Measurements from ENCODE around the gene DENND2A. TPM values are rescaled to one million over a fixed set of nuclear protein-coding genes. Genes with fewer than 3 reads are reported as not detected.

DENND2A gene
- polyA plus RNA-seq, 3 donors = not detected

DNA sequence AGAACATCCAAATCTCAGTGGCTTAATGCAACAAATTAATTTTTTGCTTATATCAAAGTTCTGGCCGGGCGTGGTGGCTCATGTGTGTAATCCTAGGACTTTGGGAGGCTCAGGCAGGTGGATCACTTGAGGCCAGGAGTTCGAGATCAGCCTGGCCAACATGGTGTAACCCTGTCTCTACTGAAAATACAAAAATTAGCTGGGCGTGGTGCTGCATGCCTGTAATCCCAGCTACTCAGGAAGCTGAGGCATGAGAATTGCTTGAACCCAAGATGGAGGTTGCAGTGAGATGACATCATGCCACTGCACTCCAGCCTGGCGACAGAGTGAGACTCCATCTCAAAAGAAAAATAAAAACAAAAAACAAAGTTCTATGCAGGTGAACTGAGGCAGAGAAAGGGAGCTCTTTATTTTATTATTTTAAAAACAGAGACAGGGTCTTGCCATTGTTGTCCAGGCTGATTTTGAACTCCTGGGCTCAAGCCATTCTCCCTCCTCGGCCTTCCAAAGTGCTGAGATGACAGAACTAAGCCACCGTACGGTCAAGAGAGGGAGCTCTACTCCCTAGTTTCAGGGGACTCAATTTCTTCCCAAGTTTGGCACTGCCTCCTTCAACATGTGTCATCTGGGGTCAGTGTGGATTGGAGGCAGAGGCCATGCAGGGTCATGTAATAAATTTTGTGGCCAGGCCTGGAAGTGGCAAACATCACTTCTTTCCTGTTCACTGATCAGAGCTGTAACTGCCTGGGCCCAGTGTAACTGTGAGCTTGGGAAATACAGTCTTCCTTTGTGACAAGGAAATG is 34.5 kb upstream of the DENND2A start:
- no peak overlapping the region for H3K4me3 ChIP-seq (replicated peaks in 1 of 3; ENCODE audit: low read depth in 2 of 3, low read length in 3 of 3)
- H3K9me3 Mint-ChIP-seq = no peaks in the 10 kb centered on the region
- H3K27me3 ChIP-seq (ENCODE audit: control insufficient read depth in 2 of 2, insufficient read depth in 2 of 2, low read length in 2 of 2) = no peaks in the 10 kb centered on the region
- peaks cover 42% of the 10 kb centered on the region for H3K4me1 Mint-ChIP-seq
- peaks cover 26 to 31% of the 10 kb centered on the region in 2 donors for H3K36me3 Mint-ChIP-seq
- WGBS (ENCODE audit: insufficient coverage) = 67% methylated on average over 4 of the region's 8 CpGs
- H3K27ac ChIP-seq (ENCODE audit: low read depth in 1 of 2, low read length in 2 of 2) = peak overlapping the region in 1 of 2 donors; percentile 70
- no peak overlapping the region for H2AFZ ChIP-seq (ENCODE audit: insufficient read depth, low read depth, low read length, poor library complexity, severe bottlenecking)
- peaks cover 2 to 5% (median 3%) of the 10 kb centered on the region in 3 donors for H3K27me3 Mint-ChIP-seq (ENCODE audit: low read depth in 3 of 3)
- no peaks in the 10 kb centered on the region for H4K20me1 ChIP-seq (ENCODE audit: insufficient read depth, low read length)
- peaks cover 42 to 49% of the 10 kb centered on the region in 2 donors for H3K4me1 ChIP-seq (ENCODE audit: control insufficient read depth in 1 of 2, insufficient read depth in 2 of 2, low read length in 2 of 2)
- peak; percentile 49 to 63 (median 56) for DNase-seq
- no peak overlapping the region for H3K9ac ChIP-seq (ENCODE audit: insufficient read depth, low read length, poor library complexity, severe bottlenecking)
- H3K4me3 Mint-ChIP-seq = peak overlapping the region; percentile 16 to 51
- no peaks in the 10 kb centered on the region for H3K9me3 ChIP-seq (replicated peaks in 1 of 2; ENCODE audit: control insufficient read depth in 1 of 2, insufficient read depth in 1 of 2, low read length in 2 of 2)
- H3K36me3 ChIP-seq (replicated peaks in 1 of 2; ENCODE audit: control insufficient read depth in 1 of 2, insufficient read depth in 2 of 2, low read length in 2 of 2) = peaks cover 15 to 27% of the 10 kb centered on the region in 2 donors
- peaks cover 7% of the 10 kb centered on the region for H3K79me2 ChIP-seq (ENCODE audit: insufficient read depth, low read length)
- no peak overlapping the region for H3K4me2 ChIP-seq (replicated peaks; ENCODE audit: extremely low read depth, low read length, poor library complexity, severe bottlenecking)
- peak overlapping the region; percentile 31 to 95 (median 81) for H3K27ac Mint-ChIP-seq
- TF ChIP-seq, protein P1, sequence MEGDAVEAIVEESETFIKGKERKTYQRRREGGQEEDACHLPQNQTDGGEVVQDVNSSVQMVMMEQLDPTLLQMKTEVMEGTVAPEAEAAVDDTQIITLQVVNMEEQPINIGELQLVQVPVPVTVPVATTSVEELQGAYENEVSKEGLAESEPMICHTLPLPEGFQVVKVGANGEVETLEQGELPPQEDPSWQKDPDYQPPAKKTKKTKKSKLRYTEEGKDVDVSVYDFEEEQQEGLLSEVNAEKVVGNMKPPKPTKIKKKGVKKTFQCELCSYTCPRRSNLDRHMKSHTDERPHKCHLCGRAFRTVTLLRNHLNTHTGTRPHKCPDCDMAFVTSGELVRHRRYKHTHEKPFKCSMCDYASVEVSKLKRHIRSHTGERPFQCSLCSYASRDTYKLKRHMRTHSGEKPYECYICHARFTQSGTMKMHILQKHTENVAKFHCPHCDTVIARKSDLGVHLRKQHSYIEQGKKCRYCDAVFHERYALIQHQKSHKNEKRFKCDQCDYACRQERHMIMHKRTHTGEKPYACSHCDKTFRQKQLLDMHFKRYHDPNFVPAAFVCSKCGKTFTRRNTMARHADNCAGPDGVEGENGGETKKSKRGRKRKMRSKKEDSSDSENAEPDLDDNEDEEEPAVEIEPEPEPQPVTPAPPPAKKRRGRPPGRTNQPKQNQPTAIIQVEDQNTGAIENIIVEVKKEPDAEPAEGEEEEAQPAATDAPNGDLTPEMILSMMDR (IDR thresholded peaks at IDR 0.05) = peak; percentile 53
- intact Hi-C loops (cut with micrococcal nuclease) = no loop called here

DNA sequence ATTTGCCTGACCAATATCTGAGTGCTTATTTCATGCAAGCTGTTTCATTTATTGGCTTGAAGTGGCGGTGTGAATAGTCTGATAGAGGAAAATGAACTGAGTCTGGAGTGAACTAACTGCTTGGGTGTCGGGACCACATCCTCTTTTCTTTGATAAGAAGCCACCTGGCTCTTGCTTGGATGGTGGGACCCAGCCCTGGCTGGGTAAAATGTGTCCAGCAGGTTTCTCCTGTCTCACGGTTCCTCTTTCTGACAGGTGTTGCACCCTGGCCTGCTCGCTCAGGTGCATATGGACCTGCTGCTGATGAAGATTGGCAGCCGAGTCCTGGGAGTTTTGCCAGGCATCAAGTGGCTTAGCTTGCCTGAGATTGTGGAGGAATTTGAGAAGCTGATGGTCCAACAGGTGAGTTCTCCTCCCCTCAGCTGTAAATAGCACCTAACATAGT is 33.8 kb upstream of the DENND2A start:
- H3K4me3 ChIP-seq (replicated peaks in 1 of 3; ENCODE audit: low read depth in 2 of 3, low read length in 3 of 3) = peak overlapping the region in 1 of 3 experiments; percentile 77
- H3K27me3 ChIP-seq (ENCODE audit: control insufficient read depth in 2 of 2, insufficient read depth in 2 of 2, low read length in 2 of 2) = no peaks in the 10 kb centered on the region
- Mint-ChIP-seq H3K27me3 (ENCODE audit: low read depth in 3 of 3) (peaks cover 2 to 5% (median 3%) of the 10 kb centered on the region in 3 donors), H3K4me1 (peaks cover 42% of the 10 kb centered on the region), H3K27ac (peak overlapping the region in 1 of 7 donors; percentile 12), H3K4me3 (peak overlapping the region; percentile 88 to 95), H3K36me3 (peaks cover 20 to 24% of the 10 kb centered on the region in 2 donors), H3K9me3 (peaks cover 0 to 2% (median 0%) of the 10 kb centered on the region in 7 donors)
- no peak overlapping the region for H3K9ac ChIP-seq (ENCODE audit: insufficient read depth, low read length, poor library complexity, severe bottlenecking)
- H3K4me2 ChIP-seq (replicated peaks; ENCODE audit: extremely low read depth, low read length, poor library complexity, severe bottlenecking) = peak overlapping the region; percentile 87
- 59% methylated on average over 4 of the region's 5 CpGs for WGBS (ENCODE audit: insufficient coverage)
- H3K36me3 ChIP-seq (replicated peaks in 1 of 2; ENCODE audit: control insufficient read depth in 1 of 2, insufficient read depth in 2 of 2, low read length in 2 of 2) = peaks cover 11 to 20% of the 10 kb centered on the region in 2 donors
- H3K79me2 ChIP-seq (ENCODE audit: insufficient read depth, low read length) = peaks cover 7% of the 10 kb centered on the region
- TF ChIP-seq, protein P1 (IDR thresholded peaks at IDR 0.05) = no peak
- H4K20me1 ChIP-seq (ENCODE audit: insufficient read depth, low read length) = no peaks in the 10 kb centered on the region
- peaks cover 42 to 49% of the 10 kb centered on the region in 2 donors for H3K4me1 ChIP-seq (ENCODE audit: control insufficient read depth in 1 of 2, insufficient read depth in 2 of 2, low read length in 2 of 2)
- peak overlapping the region; percentile 86 for H2AFZ ChIP-seq (ENCODE audit: insufficient read depth, low read depth, low read length, poor library complexity, severe bottlenecking)
- no peaks in the 10 kb centered on the region for H3K9me3 ChIP-seq (replicated peaks in 1 of 2; ENCODE audit: control insufficient read depth in 1 of 2, insufficient read depth in 1 of 2, low read length in 2 of 2)
- no peak for DNase-seq
- intact Hi-C loops (cut with micrococcal nuclease) = no loop called here
- no peak overlapping the region for H3K27ac ChIP-seq (ENCODE audit: low read depth in 1 of 2, low read length in 2 of 2)

Data from CD14-positive monocyte (primary cell).